HepG2 (cell line): Measurements from ENCODE around the gene ACP7. TPM values are rescaled to one million over a fixed set of nuclear protein-coding genes. Genes with fewer than 3 reads are reported as not detected.

Source experiments
- CHD2 ChIP-seq: IDR thresholded peaks from 2 replicates; pipeline ENCODE4 v1.6.1; 2011; ENCODE audit warnings: low read depth, low read length, improper control_type of control experiment
- CTCF ChIP-seq: sonication (generic); formaldehyde crosslinking; IDR thresholded peaks from 2 replicates; pipeline ENCODE4 v1.5.0; 2020; ENCODE audit warnings: mild to moderate bottlenecking, missing genetic modification reagents, moderate library complexity
- DNMT1 ChIP-seq: sonication (generic); formaldehyde crosslinking; IDR thresholded peaks from 2 replicates; pipeline ENCODE4 v1.5.1; 2020; ENCODE audit warnings: mild to moderate bottlenecking, missing genetic modification reagents
- GATA4 ChIP-seq: sonication (generic); IDR thresholded peaks from 2 replicates; pipeline ENCODE4 v1.6.1; 2016; ENCODE audit warnings: antibody characterized with exemption, low read depth, borderline replicate concordance
- NR1H2 ChIP-seq: sonication (generic); formaldehyde crosslinking; IDR thresholded peaks from 2 replicates; pipeline ENCODE4 v1.8.1; 2022; ENCODE audit warnings: low read depth, missing genetic modification reagents, borderline replicate concordance
- PAXIP1 ChIP-seq: sonication (generic); formaldehyde crosslinking; conservative IDR thresholded peaks from 2 replicates; pipeline ENCODE4 v1.4.0; 2020; ENCODE audit warnings: mild to moderate bottlenecking, missing genetic modification reagents, moderate library complexity
- REXO4 ChIP-seq: sonication (generic); formaldehyde crosslinking; IDR thresholded peaks from 2 replicates; pipeline ENCODE4 v1.8.0; 2022; ENCODE audit warnings: missing genetic modification reagents, mild to moderate bottlenecking, borderline replicate concordance
- SMAD9 ChIP-seq: sonication (generic); formaldehyde crosslinking; IDR thresholded peaks from 2 replicates; pipeline ENCODE4 v1.5.1; 2020; ENCODE audit warnings: mild to moderate bottlenecking, missing genetic modification reagents
- SNRNP70 ChIP-seq: fragments of 200-400 bp; formaldehyde crosslinking; IDR thresholded peaks from 2 replicates; pipeline ENCODE4 v1.6.1; 2017; ENCODE audit warnings: mild to moderate bottlenecking, low read depth, low read length, moderate library complexity
- SRSF9 ChIP-seq: fragments of 200-400 bp; formaldehyde crosslinking; IDR thresholded peaks from 2 replicates; pipeline ENCODE4 v1.6.1; 2018; ENCODE audit warnings: borderline replicate concordance, mild to moderate bottlenecking, low read depth, low read length; ENCODE audit not compliant: insufficient read depth, poor library complexity, severe bottlenecking
- WIZ ChIP-seq: sonication (generic); formaldehyde crosslinking; IDR thresholded peaks from 2 replicates; pipeline ENCODE4 v1.5.1; 2020; ENCODE audit warnings: mild to moderate bottlenecking, missing genetic modification reagents
- ZNF235 ChIP-seq: sonication (generic); formaldehyde crosslinking; IDR thresholded peaks from 2 replicates; pipeline ENCODE4 v1.8.1; 2023; ENCODE audit warnings: mild to moderate bottlenecking, missing genetic modification reagents, borderline replicate concordance
- ZNF24 ChIP-seq: fragments of 450-650 bp; IDR thresholded peaks from 2 replicates; pipeline ENCODE4 v1.6.1; 2017; ENCODE audit warnings: antibody characterized with exemption, mild to moderate bottlenecking
- ZNF30 ChIP-seq: sonication (generic); formaldehyde crosslinking; IDR thresholded peaks from 2 replicates; pipeline ENCODE4 v1.5.0; 2020; ENCODE audit warnings: mild to moderate bottlenecking, missing genetic modification reagents
- ZNF343 ChIP-seq: sonication (generic); formaldehyde crosslinking; IDR thresholded peaks from 2 replicates; pipeline ENCODE4 v1.4.0; 2020; ENCODE audit warnings: mild to moderate bottlenecking, missing genetic modification reagents
- ZNF605 ChIP-seq: sonication (generic); formaldehyde crosslinking; IDR thresholded peaks from 2 replicates; pipeline ENCODE4 v1.8.0; 2022; ENCODE audit warnings: mild to moderate bottlenecking, missing genetic modification reagents
- polyA plus RNA-seq, 8 experiments: library from polyadenylated mRNA; depleted of rRNA in 3 of 8; stranded (reverse) in 7 of 8; unstranded in 1 of 8; fragments of >200 nt; fragmentation: Illumina TruSeq in 4 of 8; extraction: Trizol in 4 of 8; gene quantifications; 2 replicates each; pipeline versions ENCODE4 v1.2.1 to v1.2.3, GENCODE V29; 2011 to 2016; ENCODE audit warnings: low read depth in 4 of 8, missing spikeins in 1 of 8, mixed read lengths in 1 of 8; ENCODE audit not compliant: insufficient read depth in 1 of 8
- total RNA-seq, 5 experiments: library from RNA; depleted of rRNA; stranded (reverse); fragments of >200 nt; fragmentation: Illumina TruSeq; extraction: Trizol; gene quantifications; 2 replicates each; pipeline ENCODE4 v1.2.3, GENCODE V29; 2016; ENCODE audit warnings: low read depth in 1 of 5
- TF ChIP-seq, protein P1 (sequence below): sonication (generic); formaldehyde crosslinking; IDR thresholded peaks from 2 replicates; pipeline ENCODE4 v1.4.0; 2020; ENCODE audit warnings: low read depth, mild to moderate bottlenecking, missing genetic modification reagents
- TF ChIP-seq, protein P2 (sequence below): IDR thresholded peaks from 2 replicates; pipeline ENCODE4 v1.6.1; 2016
- TF ChIP-seq, protein P3 (sequence below): sonication (generic); formaldehyde crosslinking; conservative IDR thresholded peaks from 2 replicates; pipeline ENCODE4 v1.4.0; 2020; ENCODE audit warnings: missing genetic modification reagents
- TF ChIP-seq, protein P4 (sequence below): sonication (generic); formaldehyde crosslinking; IDR thresholded peaks from 2 replicates; pipeline ENCODE4 v1.8.0; 2022; ENCODE audit warnings: mild to moderate bottlenecking, missing genetic modification reagents, borderline replicate concordance

Gene ACP7
- total and polyA plus RNA-seq, 2 of the 13 experiments (the other 11 are each of a cell fraction or from before 2014, with no cell fraction given): not detected

GRCh38 chr19:39125554-39126311 is 41.6 kb downstream of the ACP7 start, which contains the start of gene PAK4 (continued):
- TF ChIP-seq CTCF (no peak; the same call in 1 of the 2 replicates), NR1H2 (CRISPR knock-in tag) (0 out of 2 replicates have a peak, but pooled peaks have one; percentile 19), SMAD9 (CRISPR knock-in tag) (no peak), GATA4 (no peak), CHD2 (no peak), ZNF605 (CRISPR knock-in tag) (peak; percentile 66), ZNF30 (CRISPR knock-in tag) (no peak), PAXIP1 (CRISPR knock-in tag) (peak; percentile 90), ZNF343 (CRISPR knock-in tag) (no peak), DNMT1 (CRISPR knock-in tag) (peak; percentile 86; the same call in 1 of the 2 replicates), REXO4 (CRISPR knock-in tag) (no peak), WIZ (CRISPR knock-in tag) (peak; percentile 73; the same call in 1 of the 2 replicates), ZNF235 (CRISPR knock-in tag) (no peak), SNRNP70 (no peak), SRSF9 (no peak), ZNF24 (no peak)
- TF ChIP-seq, protein P1, sequence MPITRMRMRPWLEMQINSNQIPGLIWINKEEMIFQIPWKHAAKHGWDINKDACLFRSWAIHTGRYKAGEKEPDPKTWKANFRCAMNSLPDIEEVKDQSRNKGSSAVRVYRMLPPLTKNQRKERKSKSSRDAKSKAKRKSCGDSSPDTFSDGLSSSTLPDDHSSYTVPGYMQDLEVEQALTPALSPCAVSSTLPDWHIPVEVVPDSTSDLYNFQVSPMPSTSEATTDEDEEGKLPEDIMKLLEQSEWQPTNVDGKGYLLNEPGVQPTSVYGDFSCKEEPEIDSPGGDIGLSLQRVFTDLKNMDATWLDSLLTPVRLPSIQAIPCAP (CRISPR knock-in tag): no peak
- TF ChIP-seq, protein P2, sequence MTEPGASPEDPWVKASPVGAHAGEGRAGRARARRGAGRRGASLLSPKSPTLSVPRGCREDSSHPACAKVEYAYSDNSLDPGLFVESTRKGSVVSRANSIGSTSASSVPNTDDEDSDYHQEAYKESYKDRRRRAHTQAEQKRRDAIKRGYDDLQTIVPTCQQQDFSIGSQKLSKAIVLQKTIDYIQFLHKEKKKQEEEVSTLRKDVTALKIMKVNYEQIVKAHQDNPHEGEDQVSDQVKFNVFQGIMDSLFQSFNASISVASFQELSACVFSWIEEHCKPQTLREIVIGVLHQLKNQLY (CRISPR knock-in tag): no peak; the same call in 1 of the 2 replicates
- TF ChIP-seq, protein P3, sequence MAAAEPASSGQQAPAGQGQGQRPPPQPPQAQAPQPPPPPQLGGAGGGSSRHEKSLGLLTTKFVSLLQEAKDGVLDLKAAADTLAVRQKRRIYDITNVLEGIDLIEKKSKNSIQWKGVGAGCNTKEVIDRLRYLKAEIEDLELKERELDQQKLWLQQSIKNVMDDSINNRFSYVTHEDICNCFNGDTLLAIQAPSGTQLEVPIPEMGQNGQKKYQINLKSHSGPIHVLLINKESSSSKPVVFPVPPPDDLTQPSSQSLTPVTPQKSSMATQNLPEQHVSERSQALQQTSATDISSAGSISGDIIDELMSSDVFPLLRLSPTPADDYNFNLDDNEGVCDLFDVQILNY (CRISPR knock-in tag): no peak; the same call in 1 of the 2 replicates
- TF ChIP-seq, protein P4, sequence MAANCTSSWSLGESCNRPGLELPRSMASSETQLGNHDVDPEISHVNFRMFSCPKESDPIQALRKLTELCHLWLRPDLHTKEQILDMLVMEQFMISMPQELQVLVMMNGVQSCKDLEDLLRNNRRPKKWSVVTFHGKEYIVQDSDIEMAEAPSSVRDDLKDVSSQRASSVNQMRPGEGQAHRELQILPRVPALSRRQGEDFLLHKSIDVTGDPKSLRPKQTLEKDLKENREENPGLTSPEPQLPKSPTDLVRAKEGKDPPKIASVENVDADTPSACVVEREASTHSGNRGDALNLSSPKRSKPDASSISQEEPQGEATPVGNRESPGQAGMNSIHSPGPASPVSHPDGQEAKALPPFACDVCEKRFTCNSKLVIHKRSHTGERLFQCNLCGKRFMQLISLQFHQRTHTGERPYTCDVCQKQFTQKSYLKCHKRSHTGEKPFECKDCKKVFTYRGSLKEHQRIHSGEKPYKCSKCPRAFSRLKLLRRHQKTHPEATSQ: no peak
